Stimulated activated CD8-positive, alpha-beta memory T cell treated with anti-CD3 and anti-CD28 coated beads, Interleukin-7, amount 100 ng/mL, for 4 hours (primary cell): ENCODE measurements around the gene ENPP5.

Experiments used
- DNase-seq, 2 donors: peaks; one replicate each; pipeline ENCODE4 v3.0.0-alpha.2; 2020; ENCODE audit warnings: low read depth in 2 of 2

Gene ENPP5

GRCh38 chr6:46170357-46171289 lies at the start of gene ENPP5:
TSS of gene ENPP5 (minus strand) at chr6:46170980. CDS start at chr6:46168262, 2,718 bp downstream.
- DNase-seq, result peak; percentile 55 to 78

- DNase-seq, result no peak
Measured at GRCh38 chr6:46219661-46220060, 48.9 kb upstream of the ENPP5 start.

GRCh38 chr6:46218457-46218856 lies 47.7 kb upstream of the ENPP5 start:
- no peak for DNase-seq

GRCh38 chr6:46217671-46218131 lies 46.9 kb upstream of the ENPP5 start:
- no peak for DNase-seq

- no peak for DNase-seq
Measured at GRCh38 chr6:46216879-46217278, 46.1 kb upstream of the ENPP5 start.

GRCh38 chr6:46215777-46216176 lies 45.0 kb upstream of the ENPP5 start:
- no peak for DNase-seq

- DNase-seq, result no peak
Measured at GRCh38 chr6:46215213-46215612, 44.4 kb upstream of the ENPP5 start.

GRCh38 chr6:46211917-46212316 lies 41.1 kb upstream of the ENPP5 start:
- no peak for DNase-seq

GRCh38 chr6:46210294-46210693 lies 39.5 kb upstream of the ENPP5 start:
- DNase-seq, result no peak

- no peak for DNase-seq
Measured at GRCh38 chr6:46208303-46208702, 37.5 kb upstream of the ENPP5 start.

- no peak for DNase-seq
Measured at GRCh38 chr6:46207174-46207573, 36.4 kb upstream of the ENPP5 start.

- no peak for DNase-seq
Measured at GRCh38 chr6:46204880-46205650, 34.3 kb upstream of the ENPP5 start.

- no peak for DNase-seq
Measured at GRCh38 chr6:46203391-46204177, 32.8 kb upstream of the ENPP5 start.

- DNase-seq, result no peak
Measured at GRCh38 chr6:46201702-46202101, 30.9 kb upstream of the ENPP5 start.

GRCh38 chr6:46199387-46199786 lies 28.6 kb upstream of the ENPP5 start:
- no peak for DNase-seq

GRCh38 chr6:46191961-46192360 lies 21.2 kb upstream of the ENPP5 start:
- DNase-seq, result no peak

- DNase-seq, result no peak
Measured at GRCh38 chr6:46190889-46191288, 20.1 kb upstream of the ENPP5 start.

- DNase-seq, result no peak
Measured at GRCh38 chr6:46189726-46190125, 18.9 kb upstream of the ENPP5 start.

GRCh38 chr6:46186583-46186982 lies 15.8 kb upstream of the ENPP5 start:
- no peak for DNase-seq

GRCh38 chr6:46184114-46184513 lies 13.3 kb upstream of the ENPP5 start:
- no peak for DNase-seq

- DNase-seq, result no peak
Measured at GRCh38 chr6:46175976-46176375, 5.2 kb upstream of the ENPP5 start.

GRCh38 chr6:46175446-46175845 lies 4.7 kb upstream of the ENPP5 start:
- DNase-seq, result no peak
